MCF 10A (cell line): Measurements from ENCODE around the gene PLEKHB1. TPM values are rescaled to one million over a fixed set of nuclear protein-coding genes. Genes with fewer than 3 reads are reported as not detected.

ENCODE experiments used
- BruUV-seq: library from RNA; stranded (reverse); fragments of 400-500 nt; replicated peaks from 2 replicates; lab custom pipeline; 2021; lab: Mats Ljungman, UMichigan
- CTCF ChIA-PET: fragments of 300-600 bp; sonication (Branson Sonifier 250); formaldehyde crosslinking; extraction: SDS; loops from one replicate; lab custom pipeline; 2021; ENCODE audit warnings: antibody characterized with exemption, inconsistent platforms; lab: Yijun Ruan, JAX
- POLR2A ChIA-PET: fragments of 300-600, 350-650 bp; sonication (Branson Sonifier 250); formaldehyde crosslinking; extraction: SDS; loops from one replicate; lab custom pipeline; 2020; ENCODE audit warnings: antibody characterized with exemption, inconsistent platforms; lab: Yijun Ruan, JAX
- DNase-seq: peaks from one replicate; pipeline ENCODE4 v3.0.0-alpha.2; 2018; ENCODE audit not compliant: unreplicated experiment
- H3K27ac Mint-ChIP-seq: one replicate; pipeline ENCODE4 v1.8.0; 2022; ENCODE audit warnings: mild to moderate bottlenecking, low read depth, mixed read lengths; ENCODE audit not compliant: unreplicated experiment
- H3K27me3 Mint-ChIP-seq: one replicate; pipeline ENCODE4 v1.8.0; 2022; ENCODE audit warnings: mixed read lengths; ENCODE audit not compliant: insufficient read depth, unreplicated experiment
- H3K36me3 Mint-ChIP-seq: one replicate; pipeline ENCODE4 v1.8.0; 2022; ENCODE audit warnings: mild to moderate bottlenecking, moderate library complexity, mixed read lengths; ENCODE audit not compliant: insufficient read depth, unreplicated experiment
- H3K4me1 Mint-ChIP-seq: one replicate; pipeline ENCODE4 v1.8.0; 2022; ENCODE audit warnings: mixed read lengths; ENCODE audit not compliant: insufficient read depth, unreplicated experiment
- H3K4me3 Mint-ChIP-seq: one replicate; pipeline ENCODE4 v1.8.0; 2022; ENCODE audit warnings: mild to moderate bottlenecking, moderate library complexity, mixed read lengths; ENCODE audit not compliant: unreplicated experiment
- H3K9me3 Mint-ChIP-seq: one replicate; pipeline ENCODE4 v1.8.0; 2022; ENCODE audit warnings: mixed read lengths; ENCODE audit not compliant: unreplicated experiment
- intact Hi-C: fragments of 100-400 bp; cut with micrococcal nuclease; formaldehyde crosslinking; loops from 2 replicates; pipeline ENCODE4 v1.14.1; 2022
- total RNA-seq: library from RNA; stranded (reverse); gene quantifications from 2 replicates; pipeline ENCODE4 v1.2.3, GENCODE V29; 2022
- TF ChIP-seq, protein P1 (sequence below): fragments of 200-600 bp; IDR thresholded peaks from one replicate; pipeline ENCODE4 v1.8.0; 2022; ENCODE audit warnings: antibody characterized with exemption, mild to moderate bottlenecking; ENCODE audit not compliant: unreplicated experiment

Gene PLEKHB1
- total RNA-seq, 1 experiment from 2014 or later = not detected

GRCh38 chr11:73648121-73648520 is 1.7 kb downstream of the PLEKHB1 start:
- POLR2A ChIA-PET = interaction anchor here (0.5 kb wide), 1 partner anchor 889 kb away, joined by 3 read pairs; no protein-coding TSS in a partner anchor
- Mint-ChIP-seq H3K4me3 (no peak overlapping the region), H3K27ac (no peak overlapping the region), H3K9me3 (no peaks in the 10 kb centered on the region), H3K4me1 (no peaks in the 10 kb centered on the region), H3K36me3 (no peaks in the 10 kb centered on the region), H3K27me3 (peaks cover 40% of the 10 kb centered on the region)
- no TSS peak for BruUV-seq
- CTCF ChIA-PET = interaction anchor here (0.6 to 3.0 kb wide), 6 partner anchors 13 to 297 kb away, joined by 3 to 17 read pairs (median 5); no protein-coding TSS in a partner anchor
- intact Hi-C loops = no loop called here
- no peak for DNase-seq
- TF ChIP-seq, protein P1, sequence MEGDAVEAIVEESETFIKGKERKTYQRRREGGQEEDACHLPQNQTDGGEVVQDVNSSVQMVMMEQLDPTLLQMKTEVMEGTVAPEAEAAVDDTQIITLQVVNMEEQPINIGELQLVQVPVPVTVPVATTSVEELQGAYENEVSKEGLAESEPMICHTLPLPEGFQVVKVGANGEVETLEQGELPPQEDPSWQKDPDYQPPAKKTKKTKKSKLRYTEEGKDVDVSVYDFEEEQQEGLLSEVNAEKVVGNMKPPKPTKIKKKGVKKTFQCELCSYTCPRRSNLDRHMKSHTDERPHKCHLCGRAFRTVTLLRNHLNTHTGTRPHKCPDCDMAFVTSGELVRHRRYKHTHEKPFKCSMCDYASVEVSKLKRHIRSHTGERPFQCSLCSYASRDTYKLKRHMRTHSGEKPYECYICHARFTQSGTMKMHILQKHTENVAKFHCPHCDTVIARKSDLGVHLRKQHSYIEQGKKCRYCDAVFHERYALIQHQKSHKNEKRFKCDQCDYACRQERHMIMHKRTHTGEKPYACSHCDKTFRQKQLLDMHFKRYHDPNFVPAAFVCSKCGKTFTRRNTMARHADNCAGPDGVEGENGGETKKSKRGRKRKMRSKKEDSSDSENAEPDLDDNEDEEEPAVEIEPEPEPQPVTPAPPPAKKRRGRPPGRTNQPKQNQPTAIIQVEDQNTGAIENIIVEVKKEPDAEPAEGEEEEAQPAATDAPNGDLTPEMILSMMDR = no peak

DNA sequence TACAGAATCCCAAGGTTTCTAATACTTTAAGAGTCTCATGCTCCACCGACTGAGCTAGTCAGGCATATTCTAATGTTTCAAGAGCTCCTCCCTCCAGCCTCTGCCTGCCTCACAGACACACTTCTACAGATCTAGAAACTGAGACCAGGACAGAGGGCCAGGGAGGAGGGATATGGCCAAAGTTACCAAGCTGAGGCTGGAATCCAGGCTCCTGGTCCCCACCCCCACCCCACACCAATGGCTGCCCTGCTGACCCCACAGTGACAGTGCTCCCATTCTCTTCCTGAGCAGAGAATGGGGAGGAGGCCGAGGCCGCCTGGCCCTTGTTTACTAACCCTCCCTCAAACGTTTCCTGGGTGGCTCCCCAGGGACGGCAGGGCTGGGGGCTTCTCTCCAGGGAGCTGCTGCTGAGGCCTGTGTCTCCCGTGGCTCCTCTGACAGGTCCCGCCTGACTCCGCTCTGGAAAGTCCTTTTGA is 2.2 kb downstream of the PLEKHB1 start:
- Mint-ChIP-seq H3K9me3 (no peaks in the 10 kb centered on the region), H3K27ac (no peak overlapping the region), H3K4me3 (no peak overlapping the region), H3K4me1 (no peaks in the 10 kb centered on the region), H3K27me3 (peaks cover 40% of the 10 kb centered on the region), H3K36me3 (no peaks in the 10 kb centered on the region)
- TF ChIP-seq, protein P1 = no peak
- DNase-seq = no peak
- intact Hi-C loops = no loop called here
- POLR2A ChIA-PET = interaction anchor here (0.5 kb wide), 1 partner anchor 890 kb away, joined by 3 read pairs; no protein-coding TSS in a partner anchor
- no TSS peak for BruUV-seq
- CTCF ChIA-PET = interaction anchor here (0.6 to 3.0 kb wide), 6 partner anchors 12 to 298 kb away, joined by 3 to 17 read pairs (median 5); no protein-coding TSS in a partner anchor

GRCh38 chr11:73649206-73649605 is 2.8 kb downstream of the PLEKHB1 start:
- no peak for DNase-seq
- BruUV-seq = no TSS peak
- Mint-ChIP-seq H3K27me3 (peaks cover 40% of the 10 kb centered on the region), H3K9me3 (no peaks in the 10 kb centered on the region), H3K27ac (no peak overlapping the region), H3K36me3 (no peaks in the 10 kb centered on the region), H3K4me3 (no peak overlapping the region), H3K4me1 (no peaks in the 10 kb centered on the region)
- POLR2A ChIA-PET = no interaction called here
- CTCF ChIA-PET = interaction anchor here (0.6 to 1.7 kb wide), 3 partner anchors 9 to 233 kb away, joined by 3 to 9 read pairs (median 3); no protein-coding TSS in a partner anchor
- intact Hi-C loops = no loop called here
- TF ChIP-seq, protein P1 = no peak

DNA sequence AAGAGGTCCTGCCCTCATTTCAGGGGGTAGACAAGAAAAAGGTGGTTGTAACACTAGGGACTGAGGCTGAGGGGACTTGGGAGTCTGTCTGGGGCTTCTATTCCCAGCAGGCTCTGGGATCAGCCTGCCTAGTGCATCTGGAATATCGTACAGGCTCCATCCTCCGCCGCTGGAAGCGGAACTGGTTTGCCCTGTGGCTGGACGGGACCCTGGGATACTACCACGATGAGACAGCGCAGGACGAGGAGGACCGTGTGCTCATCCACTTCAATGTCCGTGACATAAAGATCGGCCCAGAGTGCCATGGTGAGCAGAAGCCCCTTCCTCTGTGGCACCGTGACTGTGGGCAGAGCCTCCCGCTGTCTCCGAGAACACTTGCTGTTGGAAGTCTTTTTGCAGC is 4.0 kb downstream of the PLEKHB1 start:
- Mint-ChIP-seq H3K4me3 (no peak overlapping the region), H3K36me3 (no peaks in the 10 kb centered on the region), H3K27me3 (peaks cover 34% of the 10 kb centered on the region), H3K4me1 (no peaks in the 10 kb centered on the region), H3K27ac (no peak overlapping the region), H3K9me3 (no peaks in the 10 kb centered on the region)
- TF ChIP-seq, protein P1 = no peak
- ChIA-PET CTCF (no interaction called here), POLR2A (no interaction called here)
- BruUV-seq = no TSS peak
- intact Hi-C loops = no loop called here
- DNase-seq = no peak
